ENCODE results near the gene CLCN1.

Gene CLCN1

DNA sequence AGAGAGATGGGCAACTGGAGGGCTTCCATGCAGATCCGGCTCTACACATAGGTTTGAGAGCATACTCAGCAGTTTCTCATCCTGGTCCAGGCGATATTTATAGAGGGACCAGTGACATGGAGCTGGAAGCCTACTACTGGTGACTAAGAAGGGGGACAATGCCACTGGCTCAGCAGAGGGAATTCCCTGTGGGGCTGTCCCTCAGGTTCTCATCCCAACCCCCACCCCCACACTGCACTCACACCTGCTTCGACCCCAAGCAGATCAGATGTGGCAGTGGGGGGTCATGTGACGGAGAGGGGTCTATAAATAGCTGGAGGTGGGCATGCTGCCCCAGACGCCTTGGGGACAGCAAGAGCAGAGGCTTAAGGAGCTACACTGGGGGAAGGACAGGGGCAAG lies at the start of gene CLCN1:
CLCN1 (plus strand) TSS at position 336 of the 400 bp plus-strand sequence. CDS start 102 bp downstream, outside the sequence.
- Histone ChIP-seq H3K9ac (ENCODE audit: low read length) (no peak within 1 kb of the TSS), H3K27me3 (replicated peaks; ENCODE audit: control insufficient read depth, insufficient read depth, low read length) (no peaks in the 10 kb centered on the region), H3K36me3 (ENCODE audit: control insufficient read depth, insufficient read depth, low read length, severe bottlenecking) (no peaks in the 10 kb centered on the region), H3K4me3 (ENCODE audit: low read length) (no peak within 1 kb of the TSS), H3K9me3 (ENCODE audit: control insufficient read depth, low read length) (no peaks in the 10 kb centered on the region), H3K4me1 (ENCODE audit: control insufficient read depth, insufficient read depth, low read length) (peaks cover 35% of the 10 kb centered on the region)
- no peak for DNase-seq (ENCODE audit: low read depth)

DNA sequence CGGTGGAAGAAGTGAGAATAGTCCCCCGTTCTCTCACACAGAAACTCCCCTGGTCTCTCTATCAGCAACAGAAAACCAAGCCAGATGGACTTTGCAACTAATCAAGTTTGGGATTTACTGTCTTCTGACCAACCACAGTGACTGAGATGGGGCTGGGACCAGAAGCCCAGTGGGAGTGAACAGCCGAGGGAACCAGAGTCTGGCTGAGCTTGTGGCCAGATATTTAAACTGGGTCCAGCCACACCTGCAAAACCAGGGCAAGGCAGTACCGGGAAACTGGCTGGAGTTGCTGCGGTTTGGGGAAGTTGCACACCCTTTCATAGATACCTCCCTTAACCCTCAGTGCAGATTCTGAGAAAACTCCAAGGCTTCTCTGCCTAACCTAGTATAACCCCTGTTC lies 46.7 kb upstream of the CLCN1 start:
- Histone ChIP-seq H3K9me3 (ENCODE audit: control insufficient read depth, low read length) (no peaks in the 10 kb centered on the region), H3K4me1 (ENCODE audit: control insufficient read depth, insufficient read depth, low read length) (peaks cover 11% of the 10 kb centered on the region), H3K36me3 (ENCODE audit: control insufficient read depth, insufficient read depth, low read length, severe bottlenecking) (peaks cover 41% of the 10 kb centered on the region), H3K4me3 (ENCODE audit: low read length) (no peak overlapping the region), H3K9ac (ENCODE audit: low read length) (no peak overlapping the region), H3K27me3 (replicated peaks; ENCODE audit: control insufficient read depth, insufficient read depth, low read length) (no peaks in the 10 kb centered on the region)
- no peak for DNase-seq (ENCODE audit: low read depth)

DNA sequence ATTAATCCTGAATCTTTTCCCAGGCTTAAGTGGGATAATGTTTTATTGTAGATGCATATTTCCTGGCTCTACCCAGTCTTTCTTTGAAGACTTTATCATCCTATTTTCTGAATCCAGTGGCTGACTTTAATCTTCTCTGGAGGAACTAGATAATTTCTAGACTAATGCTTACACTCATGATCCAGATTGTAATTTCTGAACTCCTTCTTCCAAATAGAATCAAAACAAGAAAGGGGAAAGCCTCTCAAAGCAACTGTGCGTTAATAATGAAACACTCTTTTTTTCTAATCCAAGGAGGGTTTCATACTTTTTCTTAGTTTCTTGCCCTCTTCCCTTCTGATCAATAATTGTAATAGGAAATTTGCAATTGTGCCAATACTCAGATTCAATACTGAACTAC lies 44.7 kb upstream of the CLCN1 start:
- Histone ChIP-seq H3K9me3 (ENCODE audit: control insufficient read depth, low read length) (no peaks in the 10 kb centered on the region), H3K27me3 (replicated peaks; ENCODE audit: control insufficient read depth, insufficient read depth, low read length) (no peaks in the 10 kb centered on the region), H3K4me1 (ENCODE audit: control insufficient read depth, insufficient read depth, low read length) (no peaks in the 10 kb centered on the region), H3K36me3 (ENCODE audit: control insufficient read depth, insufficient read depth, low read length, severe bottlenecking) (peaks cover 35% of the 10 kb centered on the region), H3K9ac (ENCODE audit: low read length) (no peak overlapping the region), H3K4me3 (ENCODE audit: low read length) (no peak overlapping the region)
- no peak for DNase-seq (ENCODE audit: low read depth)

DNA sequence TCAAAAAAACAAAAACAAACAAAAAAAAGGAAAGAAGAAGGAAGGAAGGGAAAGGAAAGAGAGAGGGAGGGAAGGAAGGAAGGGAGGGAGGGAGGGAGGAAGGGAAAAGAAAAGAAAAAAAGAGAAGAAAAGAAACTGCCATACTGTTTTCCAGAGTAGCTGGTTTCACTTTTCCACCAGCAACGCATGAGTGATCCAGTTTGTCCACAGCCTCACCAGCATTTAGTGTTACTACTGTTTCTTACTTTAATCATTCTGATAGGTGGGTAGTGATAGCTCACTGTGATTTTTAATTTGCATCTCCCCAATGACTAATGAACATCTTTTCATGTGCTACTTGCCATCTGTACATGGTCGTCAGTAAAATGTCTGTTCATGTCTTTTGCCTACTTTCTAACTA lies 43.0 kb upstream of the CLCN1 start:
- H3K27me3 ChIP-seq (replicated peaks; ENCODE audit: control insufficient read depth, insufficient read depth, low read length): no peaks in the 10 kb centered on the region
- DNase-seq (ENCODE audit: low read depth): no peak
- peaks cover 23% of the 10 kb centered on the region for H3K36me3 ChIP-seq (ENCODE audit: control insufficient read depth, insufficient read depth, low read length, severe bottlenecking)
- no peak overlapping the region for H3K4me3 ChIP-seq (ENCODE audit: low read length)
- H3K9ac ChIP-seq (ENCODE audit: low read length): no peak overlapping the region
- no peaks in the 10 kb centered on the region for H3K9me3 ChIP-seq (ENCODE audit: control insufficient read depth, low read length)
- no peaks in the 10 kb centered on the region for H3K4me1 ChIP-seq (ENCODE audit: control insufficient read depth, insufficient read depth, low read length)

DNA sequence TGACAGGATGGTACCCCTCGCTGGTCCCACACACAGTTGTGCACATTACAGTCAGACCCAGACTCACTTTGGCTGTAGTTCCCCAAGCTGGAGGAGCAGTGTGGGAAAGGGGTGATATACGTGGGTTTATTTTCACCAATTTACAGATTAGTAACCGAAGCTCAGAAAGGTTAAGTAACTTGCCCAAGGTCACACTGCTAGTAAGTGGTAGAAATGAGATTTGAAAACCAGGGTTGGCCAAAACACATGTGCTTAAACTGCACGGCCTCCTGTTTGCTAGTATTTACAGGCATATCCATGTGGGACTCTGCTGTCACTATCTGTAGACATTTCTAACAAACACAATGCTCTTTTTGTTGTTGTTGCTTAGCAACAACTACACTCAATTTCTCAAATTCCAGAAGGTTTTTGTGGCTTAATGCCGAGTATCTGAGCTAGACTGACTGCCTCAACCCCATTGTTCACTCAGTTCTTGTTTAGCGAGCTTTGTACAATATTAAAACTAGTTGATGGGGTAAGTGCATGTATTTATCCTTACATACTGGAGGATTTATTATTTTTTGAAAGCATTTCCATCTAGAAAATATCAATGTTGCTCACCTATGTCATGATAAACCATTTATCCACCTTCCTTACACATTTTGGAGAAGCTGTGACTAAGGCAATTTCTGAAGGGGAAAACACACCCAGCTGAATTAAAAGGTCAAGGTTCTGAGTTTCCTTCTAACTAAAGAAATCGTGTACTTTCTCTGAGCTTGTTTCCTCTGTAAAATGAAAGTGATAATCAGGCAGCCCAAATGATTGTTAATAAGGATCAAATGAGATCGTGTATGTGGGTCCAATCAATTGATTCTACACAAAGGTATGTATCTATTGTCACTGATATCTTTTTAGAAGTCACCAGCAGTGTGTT lies 36.5 kb upstream of the CLCN1 start:
- Histone ChIP-seq H3K27me3 (replicated peaks; ENCODE audit: control insufficient read depth, insufficient read depth, low read length) (no peaks in the 10 kb centered on the region), H3K9me3 (ENCODE audit: control insufficient read depth, low read length) (no peaks in the 10 kb centered on the region), H3K36me3 (ENCODE audit: control insufficient read depth, insufficient read depth, low read length, severe bottlenecking) (no peaks in the 10 kb centered on the region), H3K4me3 (ENCODE audit: low read length) (no peak overlapping the region), H3K9ac (ENCODE audit: low read length) (no peak overlapping the region), H3K4me1 (ENCODE audit: control insufficient read depth, insufficient read depth, low read length) (peaks cover 10% of the 10 kb centered on the region)
- DNase-seq (ENCODE audit: low read depth): peak; percentile 85

DNA sequence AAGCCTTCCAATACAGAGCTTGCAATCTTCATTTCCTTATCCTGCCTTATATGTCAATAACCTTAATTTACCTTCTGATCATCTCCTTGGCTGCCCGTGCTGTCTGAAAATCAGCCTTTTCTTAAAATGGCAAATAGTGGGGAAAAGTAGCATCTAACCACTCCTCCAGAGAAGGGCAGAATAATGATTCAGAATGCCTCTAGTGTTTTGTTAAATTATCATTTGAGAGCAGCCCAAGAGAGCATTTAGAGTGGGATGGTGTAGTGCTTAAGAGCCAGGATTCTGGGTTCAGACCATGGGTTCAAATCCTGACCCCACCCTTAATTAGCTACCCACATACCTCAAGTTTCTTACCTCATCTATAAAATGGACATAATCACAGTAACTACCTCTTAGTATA lies 35.8 kb upstream of the CLCN1 start:
- Histone ChIP-seq H3K9me3 (ENCODE audit: control insufficient read depth, low read length) (no peaks in the 10 kb centered on the region), H3K27me3 (replicated peaks; ENCODE audit: control insufficient read depth, insufficient read depth, low read length) (no peaks in the 10 kb centered on the region), H3K36me3 (ENCODE audit: control insufficient read depth, insufficient read depth, low read length, severe bottlenecking) (no peaks in the 10 kb centered on the region), H3K4me3 (ENCODE audit: low read length) (no peak overlapping the region), H3K9ac (ENCODE audit: low read length) (no peak overlapping the region), H3K4me1 (ENCODE audit: control insufficient read depth, insufficient read depth, low read length) (peaks cover 10% of the 10 kb centered on the region)
- DNase-seq (ENCODE audit: low read depth): no peak

DNA sequence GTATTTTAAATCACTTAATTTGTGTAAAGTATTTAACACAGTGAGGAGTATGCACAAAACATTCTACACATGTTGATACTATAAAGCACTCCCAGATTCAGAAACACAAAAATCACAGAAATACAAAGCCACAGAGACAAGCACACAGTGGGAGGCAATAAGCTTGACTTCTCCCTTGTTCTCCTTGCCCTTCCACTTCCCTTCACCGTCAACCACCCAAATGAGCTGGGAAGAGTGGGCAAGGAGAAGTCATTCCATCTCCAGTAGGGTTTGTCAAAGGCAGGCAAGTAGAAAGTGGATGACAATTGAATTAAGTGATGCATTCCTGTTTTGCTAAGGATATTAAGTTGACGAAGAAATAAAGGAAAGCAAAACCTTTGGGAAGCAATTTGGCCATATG lies 35.3 kb upstream of the CLCN1 start:
- H3K27me3 ChIP-seq (replicated peaks; ENCODE audit: control insufficient read depth, insufficient read depth, low read length): no peaks in the 10 kb centered on the region
- H3K4me3 ChIP-seq (ENCODE audit: low read length): no peak overlapping the region
- peaks cover 10% of the 10 kb centered on the region for H3K4me1 ChIP-seq (ENCODE audit: control insufficient read depth, insufficient read depth, low read length)
- DNase-seq (ENCODE audit: low read depth): no peak
- no peaks in the 10 kb centered on the region for H3K9me3 ChIP-seq (ENCODE audit: control insufficient read depth, low read length)
- H3K9ac ChIP-seq (ENCODE audit: low read length): no peak overlapping the region
- H3K36me3 ChIP-seq (ENCODE audit: control insufficient read depth, insufficient read depth, low read length, severe bottlenecking): no peaks in the 10 kb centered on the region

DNA sequence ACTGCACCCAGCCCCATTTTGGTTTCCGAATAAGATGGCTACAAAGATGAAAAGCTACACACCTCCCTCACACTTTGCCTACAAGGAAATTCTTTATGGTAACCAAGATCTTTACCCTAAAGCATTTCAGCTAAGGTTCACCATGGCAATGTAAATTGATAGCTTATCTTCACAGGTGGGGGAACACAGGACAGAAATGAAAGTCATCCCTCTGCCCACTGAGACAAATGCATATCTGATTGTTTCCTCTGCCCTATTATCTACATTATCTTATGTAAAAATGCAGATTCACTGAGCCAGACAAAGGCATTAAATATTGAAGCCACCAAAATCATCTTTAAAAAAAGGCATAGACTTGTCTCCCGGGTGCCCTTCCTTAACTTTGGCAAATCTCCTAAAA lies 34.4 kb upstream of the CLCN1 start:
- Histone ChIP-seq H3K4me3 (ENCODE audit: low read length) (no peak overlapping the region), H3K9me3 (ENCODE audit: control insufficient read depth, low read length) (no peaks in the 10 kb centered on the region), H3K4me1 (ENCODE audit: control insufficient read depth, insufficient read depth, low read length) (peaks cover 10% of the 10 kb centered on the region), H3K9ac (ENCODE audit: low read length) (no peak overlapping the region), H3K36me3 (ENCODE audit: control insufficient read depth, insufficient read depth, low read length, severe bottlenecking) (no peaks in the 10 kb centered on the region), H3K27me3 (replicated peaks; ENCODE audit: control insufficient read depth, insufficient read depth, low read length) (no peaks in the 10 kb centered on the region)
- no peak for DNase-seq (ENCODE audit: low read depth)

DNA sequence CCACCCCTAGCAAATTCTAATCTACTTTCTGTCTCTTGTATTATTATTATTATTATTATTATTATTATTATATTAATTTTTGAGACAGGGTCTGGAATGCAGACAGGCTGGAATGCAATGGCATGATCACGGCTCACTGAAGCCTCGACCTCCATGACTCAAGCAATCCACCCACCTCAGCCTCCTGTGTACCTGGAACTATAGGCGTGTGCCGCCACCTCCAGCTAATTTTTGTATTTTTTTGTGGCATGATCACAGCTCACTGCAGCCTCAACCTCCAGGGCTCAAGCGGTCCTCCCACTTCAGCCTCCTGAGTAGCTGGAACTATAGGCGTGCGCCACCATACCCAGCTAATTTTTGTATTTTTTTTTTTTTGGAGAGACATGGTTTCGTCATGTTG lies 33.8 kb upstream of the CLCN1 start:
- Histone ChIP-seq H3K9ac (ENCODE audit: low read length) (no peak overlapping the region), H3K36me3 (ENCODE audit: control insufficient read depth, insufficient read depth, low read length, severe bottlenecking) (no peaks in the 10 kb centered on the region), H3K9me3 (ENCODE audit: control insufficient read depth, low read length) (no peaks in the 10 kb centered on the region), H3K27me3 (replicated peaks; ENCODE audit: control insufficient read depth, insufficient read depth, low read length) (no peaks in the 10 kb centered on the region), H3K4me1 (ENCODE audit: control insufficient read depth, insufficient read depth, low read length) (peaks cover 10% of the 10 kb centered on the region), H3K4me3 (ENCODE audit: low read length) (no peak overlapping the region)
- no peak for DNase-seq (ENCODE audit: low read depth)

DNA sequence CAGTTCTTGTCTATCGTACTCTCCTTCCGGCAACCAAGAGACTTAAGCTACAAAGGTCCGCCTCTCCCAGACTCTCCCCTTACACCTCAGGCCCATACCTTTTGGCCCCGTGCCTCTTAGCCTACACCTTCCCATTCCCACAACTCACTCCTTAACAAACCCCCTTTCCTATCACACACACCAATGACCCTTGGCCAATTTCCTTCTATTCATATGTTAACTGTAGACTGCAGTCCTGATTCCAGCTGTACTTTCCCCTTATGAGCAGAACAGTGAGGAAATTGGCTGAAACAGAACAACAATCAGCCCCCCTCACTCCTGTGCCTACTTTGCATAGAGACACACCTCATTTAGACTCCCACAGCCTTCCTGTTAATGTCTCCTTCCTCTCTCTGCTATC lies 32.5 kb upstream of the CLCN1 start:
- no peak overlapping the region for H3K9ac ChIP-seq (ENCODE audit: low read length)
- no peaks in the 10 kb centered on the region for H3K27me3 ChIP-seq (replicated peaks; ENCODE audit: control insufficient read depth, insufficient read depth, low read length)
- no peaks in the 10 kb centered on the region for H3K9me3 ChIP-seq (ENCODE audit: control insufficient read depth, low read length)
- peaks cover 10% of the 10 kb centered on the region for H3K4me1 ChIP-seq (ENCODE audit: control insufficient read depth, insufficient read depth, low read length)
- no peak overlapping the region for H3K4me3 ChIP-seq (ENCODE audit: low read length)
- no peak for DNase-seq (ENCODE audit: low read depth)
- no peaks in the 10 kb centered on the region for H3K36me3 ChIP-seq (ENCODE audit: control insufficient read depth, insufficient read depth, low read length, severe bottlenecking)

DNA sequence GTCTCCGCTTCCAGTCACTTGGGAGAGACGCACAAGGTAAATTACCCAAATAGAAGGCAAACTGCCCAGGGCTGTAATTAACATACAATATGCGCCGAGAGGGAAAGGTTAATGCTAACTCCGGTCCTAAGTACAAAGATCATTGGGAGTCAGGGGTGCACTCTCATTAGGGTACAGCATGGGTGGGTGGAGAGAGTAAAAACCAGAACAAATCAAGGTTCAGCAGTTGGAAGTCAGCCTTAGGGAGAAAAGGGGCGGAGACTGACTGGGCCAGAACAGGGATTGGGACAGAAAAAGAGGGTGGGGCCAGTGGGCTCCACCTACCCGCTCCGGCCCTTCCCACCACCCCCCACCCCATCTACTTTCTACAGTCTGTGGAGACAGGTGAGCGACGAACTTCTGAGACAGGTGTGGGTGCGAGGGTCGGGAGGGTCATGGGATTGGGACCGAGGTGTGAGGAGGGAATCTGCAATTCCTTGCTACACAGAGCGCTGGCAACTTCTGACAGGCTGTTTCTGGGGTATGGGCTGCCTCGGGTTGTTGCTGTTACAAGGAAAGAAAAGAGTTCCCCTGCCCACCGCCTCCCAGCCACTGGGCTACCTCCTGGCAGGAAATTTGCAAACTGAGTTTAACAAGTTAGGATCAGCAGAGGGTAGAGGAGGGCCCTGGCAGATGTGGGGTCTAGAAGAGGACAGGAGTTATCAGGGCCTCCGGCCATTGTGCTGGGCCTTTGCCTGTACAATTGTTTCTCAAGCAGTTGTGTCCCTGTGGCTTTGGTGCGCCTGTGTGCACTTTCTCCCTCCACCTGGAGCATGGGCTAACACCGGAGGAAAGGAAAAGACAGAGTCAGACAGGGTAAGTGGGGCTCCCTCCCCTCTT lies 31.1 kb upstream of the CLCN1 start, which contains the start of gene TMEM139:
TMEM139 (plus strand) TSS at position 368 of the 879 bp plus-strand sequence. CDS start 1,000 bp downstream, outside the sequence.
- Histone ChIP-seq H3K36me3 (ENCODE audit: control insufficient read depth, insufficient read depth, low read length, severe bottlenecking) (no peaks in the 10 kb centered on the region), H3K9ac (ENCODE audit: low read length) (no peak within 1 kb of the TSS), H3K4me1 (ENCODE audit: control insufficient read depth, insufficient read depth, low read length) (peaks cover 12% of the 10 kb centered on the region), H3K4me3 (ENCODE audit: low read length) (no peak within 1 kb of the TSS), H3K27me3 (replicated peaks; ENCODE audit: control insufficient read depth, insufficient read depth, low read length) (no peaks in the 10 kb centered on the region), H3K9me3 (ENCODE audit: control insufficient read depth, low read length) (no peaks in the 10 kb centered on the region)
- no peak for DNase-seq (ENCODE audit: low read depth)
